GM12891 (cell line): ENCODE results near the gene HADH.

Source experiments
- PAX5 ChIP-seq: IDR thresholded peaks from 2 replicates; pipeline ENCODE4 v1.6.1; 2011; ENCODE audit warnings: low read length, moderate library complexity, mild to moderate bottlenecking; ENCODE audit not compliant: insufficient read depth, severe bottlenecking
- POLR2A ChIP-seq: IDR thresholded peaks from 2 replicates; pipeline ENCODE4 v1.6.1; 2011; ENCODE audit warnings: low read depth, low read length, control low read depth
- POLR2AphosphoS5 ChIP-seq: IDR thresholded peaks from 2 replicates; pipeline ENCODE4 v1.6.1; 2011; ENCODE audit warnings: low read depth, low read length, control low read depth
- POU2F2 ChIP-seq: IDR thresholded peaks from 2 replicates; pipeline ENCODE4 v1.6.1; 2011; ENCODE audit warnings: low read depth, mild to moderate bottlenecking, control low read depth, low read length, moderate library complexity
- SPI1 ChIP-seq: IDR thresholded peaks from 2 replicates; pipeline ENCODE4 v1.6.1; 2011; ENCODE audit warnings: low read depth, low read length, control low read depth
- TAF1 ChIP-seq: IDR thresholded peaks from 2 replicates; pipeline ENCODE4 v1.6.1; 2011; ENCODE audit warnings: low read depth, low read length, control low read depth

DNA sequence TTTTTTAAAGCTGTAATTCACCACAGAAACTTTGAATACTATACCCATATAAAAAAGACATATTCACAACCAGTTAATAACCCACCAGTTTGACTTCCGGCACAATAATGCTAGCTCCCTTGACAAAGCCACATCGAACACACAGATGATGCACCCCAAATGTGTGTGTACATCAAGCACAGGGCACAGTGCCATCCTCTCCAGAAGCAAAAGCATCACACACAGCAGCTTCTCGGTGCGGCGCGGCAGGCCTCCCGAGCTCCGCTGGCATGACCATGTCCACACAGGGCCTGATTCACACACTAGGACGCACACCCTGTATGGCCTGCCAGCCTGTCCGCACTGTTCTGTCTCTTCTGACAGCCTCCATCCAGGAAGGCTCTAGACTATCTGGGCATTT lies 91.1 kb downstream of the HADH start:
- TF ChIP-seq POLR2A (no peak), POU2F2 (no peak), TAF1 (no peak), POLR2AphosphoS5 (no peak), SPI1 (no peak), PAX5 (no peak)
